COLO668 (cell line): ENCODE measurements around the gene KCNQ4.

Experiments
- DNase-seq: peaks from one replicate; lab custom pipeline; 2025; ENCODE audit not compliant: unreplicated experiment; lab: John Stamatoyannopoulos, UW

The KCNQ4 gene

DNA sequence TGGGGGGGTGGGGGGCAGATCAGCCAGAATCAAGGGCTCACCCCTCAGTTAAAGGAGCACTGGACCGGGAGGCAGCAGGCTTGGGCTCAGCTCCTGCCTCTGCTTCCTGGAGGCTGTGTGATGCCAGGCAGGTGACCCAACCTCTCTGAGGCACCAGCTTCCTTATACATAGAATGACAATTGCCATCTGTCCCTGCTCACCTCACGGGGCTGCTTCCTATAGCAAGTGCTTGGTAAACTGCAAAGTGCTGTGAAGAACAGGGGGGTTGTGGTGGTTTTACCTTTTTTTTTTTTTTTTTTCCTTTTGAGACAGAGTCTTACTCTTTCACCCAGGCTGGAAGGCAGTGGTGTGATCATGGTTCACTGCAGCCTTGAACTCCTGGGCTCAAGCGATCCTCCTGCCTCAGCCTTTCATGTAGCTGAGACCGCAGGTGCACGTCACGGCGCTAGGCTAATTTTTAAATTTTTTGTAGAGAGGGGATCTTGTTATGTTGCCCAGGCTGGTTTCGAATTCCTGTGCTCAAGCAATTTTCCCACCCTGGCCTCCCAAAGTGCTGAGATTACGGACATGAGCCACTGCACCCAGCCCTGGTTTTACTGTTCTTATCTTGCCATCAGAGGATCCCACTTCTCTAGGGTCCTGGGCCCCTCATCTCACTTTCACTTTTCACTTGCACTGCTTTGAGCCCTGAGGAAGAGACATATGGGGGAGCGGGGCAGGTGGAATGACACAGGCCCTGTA lies 11.6 kb downstream of the KCNQ4 start:
- DNase-seq = no peak

DNA sequence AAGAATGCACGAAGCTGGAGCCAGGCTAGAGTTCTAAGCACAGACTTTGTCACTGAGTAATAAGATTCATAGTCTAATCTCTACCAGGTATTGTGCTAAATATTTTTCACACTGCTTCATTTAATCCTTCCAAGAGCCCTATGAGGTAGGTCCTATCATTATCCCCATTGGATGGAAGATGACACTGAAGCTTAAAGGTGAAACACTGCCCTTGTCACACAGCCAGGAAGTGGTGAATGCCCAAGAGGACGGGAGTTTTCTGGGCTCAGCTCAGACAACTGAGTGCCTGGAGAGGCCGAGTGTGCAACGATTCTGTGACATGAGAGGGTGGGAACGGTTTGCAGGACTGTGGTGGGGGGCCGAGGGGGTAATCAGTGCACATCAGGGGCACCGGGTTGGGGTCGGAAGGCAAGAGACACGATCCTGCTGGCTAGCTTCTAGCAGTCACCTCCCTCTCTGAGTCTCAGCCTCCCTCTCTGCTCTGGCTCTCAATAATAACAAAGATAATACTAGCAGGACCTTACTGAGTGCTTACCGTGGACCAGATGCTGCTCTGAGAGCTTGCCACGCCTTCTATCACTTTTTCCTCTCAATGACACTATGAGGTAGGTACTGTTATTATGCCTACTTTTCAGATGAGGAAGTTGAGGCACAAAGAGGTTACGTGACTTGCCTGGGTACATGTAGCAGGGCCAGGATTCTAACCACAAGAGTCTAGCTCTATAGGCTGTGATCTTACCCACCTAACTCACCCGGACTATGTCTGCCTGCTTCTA lies 12.4 kb downstream of the KCNQ4 start:
- DNase-seq = no peak

DNA sequence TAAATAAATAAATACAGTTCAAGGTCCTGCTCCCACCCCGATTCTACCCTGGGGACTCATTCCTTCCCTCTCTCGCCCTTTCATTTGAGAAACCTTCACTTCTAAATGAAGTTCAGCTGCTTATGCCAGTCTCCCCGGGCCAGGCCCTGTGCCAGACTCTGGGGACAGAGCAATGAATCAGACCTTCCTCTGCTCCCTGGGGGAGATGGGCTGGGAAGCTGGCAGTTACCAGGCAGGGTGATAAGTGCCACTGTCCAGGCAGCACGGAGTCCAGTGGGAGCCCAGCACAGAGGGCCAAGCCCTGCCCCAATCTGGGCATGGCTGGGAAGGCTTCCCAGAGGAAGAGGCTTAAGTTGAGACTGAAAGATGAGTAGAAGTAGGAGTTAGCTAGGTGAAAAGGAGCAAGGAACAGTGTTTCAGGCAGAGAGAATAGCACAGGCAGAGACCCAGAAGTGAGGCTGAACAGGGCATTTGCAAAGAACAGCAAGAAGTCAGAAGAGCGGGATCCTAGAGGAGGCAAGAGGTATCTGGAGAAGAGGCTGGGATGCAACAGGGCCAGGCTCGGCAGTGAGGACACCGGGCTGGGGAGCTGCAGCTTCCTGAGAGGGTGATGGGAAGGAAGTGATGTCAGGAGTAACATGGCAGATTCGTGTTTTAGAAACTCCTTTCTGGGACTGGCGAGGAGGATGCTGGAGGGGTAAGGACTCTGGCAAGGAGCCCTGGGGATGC lies 13.5 kb downstream of the KCNQ4 start:
- DNase-seq = no peak

DNA sequence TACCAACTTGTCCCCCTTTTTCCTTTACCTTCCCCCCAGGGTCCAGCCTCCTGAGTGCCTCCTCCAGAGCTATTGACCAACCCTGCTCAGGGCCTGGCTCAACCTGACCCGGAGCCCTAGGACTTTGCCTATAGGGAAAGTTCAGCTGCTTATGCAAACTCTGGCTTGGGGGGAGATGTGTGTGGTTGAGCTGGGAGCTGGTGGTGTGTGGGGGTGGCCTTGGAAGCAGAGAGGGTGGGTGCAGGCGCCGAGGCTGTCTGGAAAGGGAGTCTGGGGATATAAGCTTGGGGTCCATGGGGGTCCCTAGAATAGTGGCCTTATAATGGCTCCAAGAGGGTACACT lies 14.1 kb downstream of the KCNQ4 start:
- no peak for DNase-seq

DNA sequence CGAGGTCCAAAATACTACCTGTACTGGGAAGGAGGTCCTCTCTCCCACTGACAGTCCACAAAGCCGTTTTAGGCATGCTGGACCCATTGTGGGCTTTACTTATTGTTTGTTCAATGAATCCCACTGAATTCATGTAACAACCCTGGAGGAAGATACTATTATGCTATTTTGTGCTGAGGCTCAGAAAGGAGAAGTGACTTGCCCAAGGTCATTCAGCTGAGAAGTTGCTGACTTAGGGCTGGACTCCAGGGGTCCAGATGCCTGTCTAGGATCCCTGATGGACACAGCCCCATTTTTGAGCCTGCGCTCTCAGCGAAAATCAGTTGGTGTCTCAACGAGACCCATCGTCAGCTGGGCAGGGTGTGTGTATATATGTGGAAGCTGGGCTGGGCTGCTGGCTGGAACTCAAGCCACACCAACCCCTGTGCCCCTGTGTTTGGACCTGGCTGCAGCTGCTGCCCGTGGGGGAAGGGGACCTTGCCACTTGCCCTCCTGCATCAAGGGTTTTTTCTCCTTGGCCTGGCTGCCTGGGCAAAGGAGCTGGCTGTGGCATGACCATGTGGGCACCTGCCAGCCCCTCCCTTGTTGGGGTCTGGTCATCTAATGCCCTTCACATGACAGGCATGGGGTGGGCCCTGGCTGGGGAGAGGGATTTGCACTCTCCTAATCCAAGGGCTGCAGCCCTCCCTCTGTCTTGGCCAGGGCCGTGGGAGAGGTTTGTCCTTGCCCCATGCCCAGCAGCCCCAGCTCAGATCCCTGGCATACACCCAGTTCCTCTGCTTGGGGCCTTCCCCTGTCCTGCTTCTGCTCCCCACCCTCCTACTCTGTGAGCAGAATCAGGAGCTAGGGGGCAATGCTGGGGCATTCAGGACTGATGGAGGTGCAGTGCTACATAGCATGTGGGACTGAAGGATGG lies 15.0 kb downstream of the KCNQ4 start:
- no peak for DNase-seq

DNA sequence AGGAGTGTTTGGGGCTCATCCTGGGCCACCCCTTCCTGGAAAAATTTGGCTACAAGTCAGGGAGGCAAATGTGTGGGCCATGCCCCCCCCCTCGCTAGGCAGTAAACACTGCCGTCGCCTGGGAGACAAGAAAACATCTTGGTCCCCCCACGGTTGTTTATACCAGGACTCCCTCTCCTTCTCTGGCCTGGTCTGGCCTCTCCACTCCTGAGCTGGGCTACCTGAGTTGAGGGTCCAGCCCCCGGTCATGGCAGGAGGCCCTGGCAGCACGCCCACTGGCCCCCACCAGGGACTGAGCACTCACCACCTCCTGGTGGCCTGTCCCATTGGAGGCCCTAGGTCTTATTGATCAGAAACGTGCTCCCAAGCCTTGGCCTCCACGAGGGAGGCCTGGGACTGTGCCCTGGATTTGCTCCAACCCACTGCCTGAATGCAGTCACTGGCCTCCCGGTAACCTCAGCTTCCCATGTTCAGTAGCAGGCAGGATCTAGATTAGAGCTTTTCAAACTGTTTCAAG lies 15.8 kb downstream of the KCNQ4 start:
- no peak for DNase-seq

DNA sequence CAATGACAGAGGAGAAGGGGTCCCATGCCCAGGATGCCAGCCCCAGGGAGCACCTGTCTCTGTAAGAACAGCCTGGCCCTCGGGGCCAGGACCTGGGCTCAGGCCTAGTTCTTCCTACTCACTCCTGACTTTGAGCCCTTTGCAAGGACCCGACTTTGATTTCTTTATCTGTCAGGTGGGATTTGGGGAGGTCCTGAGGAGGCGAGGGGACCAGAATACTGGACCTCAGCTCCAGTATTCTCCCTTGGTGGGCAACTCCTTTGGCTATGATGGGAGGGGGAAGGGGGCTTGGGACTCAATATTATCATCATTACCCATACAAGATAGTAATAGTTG lies 18.1 kb downstream of the KCNQ4 start:
- no peak for DNase-seq

DNA sequence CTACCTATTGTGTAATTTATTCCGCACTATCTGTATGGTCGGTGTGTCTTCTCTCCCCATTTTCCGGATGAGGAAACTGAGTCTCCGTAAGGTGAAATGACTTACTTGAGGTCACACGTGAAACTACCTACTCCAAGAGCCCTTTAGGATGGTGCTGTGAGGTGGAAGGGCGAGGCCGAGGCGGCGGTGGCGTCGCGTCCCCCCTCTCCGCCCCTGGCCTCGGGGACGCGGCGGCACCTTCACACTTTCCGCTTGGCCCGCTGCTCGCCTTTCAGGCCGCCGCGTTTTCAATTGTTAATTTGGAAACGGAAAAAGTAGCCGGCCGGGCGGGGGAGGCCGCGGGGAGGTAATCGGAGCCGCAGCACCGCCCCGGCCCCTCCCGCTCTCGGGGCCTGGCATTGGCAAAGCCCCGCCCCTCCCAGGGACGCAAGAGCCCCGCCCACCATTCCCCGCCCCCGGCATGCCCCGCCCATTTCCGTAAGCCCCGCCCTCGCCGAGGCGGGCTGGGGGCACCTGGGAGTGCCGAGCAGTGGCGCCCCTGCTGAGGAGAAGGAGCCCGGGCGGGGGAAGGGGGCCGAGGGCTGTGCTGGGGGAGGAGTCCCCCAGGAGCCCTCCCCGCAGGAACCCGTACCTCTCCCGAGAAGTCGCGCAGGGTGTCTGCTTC lies 18.6 kb downstream of the KCNQ4 start:
- DNase-seq = peak; percentile 77

DNA sequence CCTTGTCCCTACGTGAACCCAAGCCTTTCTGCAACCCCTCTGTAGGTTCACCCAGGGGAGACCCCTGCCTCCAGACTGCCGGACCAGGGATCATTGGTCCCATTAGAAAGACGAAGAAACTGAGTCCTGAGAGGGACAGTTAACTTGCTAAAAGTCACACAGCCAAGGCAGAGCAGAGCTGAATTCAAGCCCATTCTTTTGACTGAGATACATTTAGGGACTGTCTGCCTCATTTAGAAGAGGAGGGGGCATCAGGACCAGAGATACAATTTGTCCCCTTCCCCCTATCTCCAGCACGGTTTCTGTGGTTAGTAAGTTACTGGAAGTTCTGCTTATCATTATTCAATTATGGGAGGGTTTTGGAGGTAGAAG lies 19.1 kb downstream of the KCNQ4 start:
- no peak for DNase-seq

DNA sequence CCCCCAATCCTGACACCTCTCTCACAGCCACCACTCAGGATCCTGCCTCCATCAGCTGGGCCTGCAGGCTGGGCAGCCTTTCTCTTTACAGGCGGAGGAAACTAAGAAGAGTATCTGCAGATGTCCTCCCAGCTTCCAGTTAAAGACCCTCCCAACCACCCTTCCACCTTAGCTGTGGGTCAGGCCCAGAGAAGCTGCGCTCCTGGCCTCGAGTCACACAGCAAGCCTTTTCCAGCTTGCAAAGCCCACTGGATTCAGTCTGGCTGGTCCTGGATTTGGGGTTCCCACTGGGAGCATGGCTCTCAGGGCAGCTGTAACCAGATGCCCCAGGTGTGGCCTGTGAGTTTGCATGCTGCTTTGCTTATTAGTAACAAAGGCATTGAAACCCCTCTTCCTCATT lies 19.9 kb downstream of the KCNQ4 start:
- no peak for DNase-seq

DNA sequence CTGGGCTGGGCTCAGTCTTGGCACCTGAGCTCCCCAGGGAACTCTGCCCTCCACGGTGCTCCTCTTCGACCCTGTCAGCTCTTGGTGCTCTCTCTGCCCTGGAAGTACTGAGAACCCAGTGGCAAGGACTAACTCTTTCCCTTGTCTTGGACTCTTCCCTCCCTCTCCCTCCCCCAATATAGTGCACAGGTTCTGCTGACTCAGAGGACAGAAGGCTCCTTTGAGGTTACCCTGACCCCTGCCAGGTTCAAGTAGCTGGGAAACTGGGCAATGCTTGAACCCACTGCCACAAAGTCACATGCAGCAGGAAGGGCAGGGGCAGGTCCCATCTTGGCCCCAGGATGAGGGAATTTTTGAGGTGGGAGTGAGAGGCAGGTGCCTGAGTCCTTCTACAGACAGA lies 20.3 kb downstream of the KCNQ4 start:
- no peak for DNase-seq

DNA sequence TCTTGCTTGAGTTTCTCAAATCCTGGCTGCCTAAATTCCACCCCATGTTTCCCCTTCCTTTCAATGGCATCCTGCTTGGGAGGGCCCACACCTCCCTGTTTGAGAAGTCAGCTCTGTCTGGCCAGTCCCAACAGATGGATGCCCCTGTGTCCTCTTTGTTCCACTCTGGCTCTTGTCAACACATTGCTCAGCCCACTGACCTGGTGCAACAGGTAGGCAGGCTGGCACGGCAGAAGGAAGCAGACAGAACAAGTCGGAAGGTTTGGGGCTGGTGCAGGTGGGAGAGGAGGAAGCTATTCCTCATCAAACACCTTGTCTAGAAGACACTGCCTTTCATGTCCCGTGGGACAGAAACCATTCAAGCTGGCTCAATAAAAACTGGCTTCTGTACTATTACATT lies 22.7 kb downstream of the KCNQ4 start:
- no peak for DNase-seq

DNA sequence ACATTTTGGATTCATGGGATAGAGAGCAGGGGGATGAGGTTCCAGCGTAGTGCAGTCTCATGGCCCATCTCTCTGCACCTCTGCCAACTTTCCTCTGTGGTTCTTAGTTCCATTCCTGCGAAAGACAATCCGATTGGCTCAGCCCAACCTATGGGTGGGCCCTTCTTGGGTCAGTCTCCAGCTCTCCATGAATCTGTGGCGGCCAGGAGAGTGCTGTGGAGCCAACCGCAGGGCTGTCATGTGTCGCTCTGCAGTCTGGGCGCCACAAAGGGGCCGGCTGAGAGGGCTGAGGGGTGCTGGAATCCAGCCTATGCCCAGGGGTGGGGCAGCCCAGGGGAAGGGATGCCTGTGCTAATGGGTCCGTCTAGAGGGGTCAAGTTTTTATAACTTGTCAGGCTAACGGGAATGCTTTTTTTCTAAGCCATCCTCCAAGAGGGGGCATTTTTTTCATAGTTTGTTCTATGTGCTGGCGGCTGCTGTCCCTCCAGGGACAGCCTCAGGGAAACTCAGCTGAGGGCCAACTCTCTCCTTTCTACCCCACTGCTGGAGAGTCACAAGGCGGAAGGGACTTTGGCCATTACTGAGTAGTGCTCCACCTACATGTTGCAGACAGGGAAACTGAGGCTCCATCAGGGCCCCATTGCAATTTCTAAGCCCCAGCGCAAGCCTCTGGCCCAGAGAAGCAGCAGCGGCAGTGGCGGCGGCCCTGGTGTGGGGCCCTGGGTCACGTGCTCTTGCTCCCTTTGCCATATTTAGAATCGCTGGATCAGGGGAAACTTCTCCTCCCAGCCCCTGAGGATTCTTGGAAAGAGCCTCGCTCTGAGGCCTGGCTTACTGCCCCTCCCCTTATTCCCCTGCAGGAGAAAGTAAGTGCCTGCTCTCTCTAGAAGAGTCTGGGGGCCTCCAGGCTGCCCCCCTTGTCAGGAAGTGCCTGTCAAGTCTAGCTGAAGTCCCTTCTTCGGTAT lies 23.4 kb downstream of the KCNQ4 start:
- no peak for DNase-seq

DNA sequence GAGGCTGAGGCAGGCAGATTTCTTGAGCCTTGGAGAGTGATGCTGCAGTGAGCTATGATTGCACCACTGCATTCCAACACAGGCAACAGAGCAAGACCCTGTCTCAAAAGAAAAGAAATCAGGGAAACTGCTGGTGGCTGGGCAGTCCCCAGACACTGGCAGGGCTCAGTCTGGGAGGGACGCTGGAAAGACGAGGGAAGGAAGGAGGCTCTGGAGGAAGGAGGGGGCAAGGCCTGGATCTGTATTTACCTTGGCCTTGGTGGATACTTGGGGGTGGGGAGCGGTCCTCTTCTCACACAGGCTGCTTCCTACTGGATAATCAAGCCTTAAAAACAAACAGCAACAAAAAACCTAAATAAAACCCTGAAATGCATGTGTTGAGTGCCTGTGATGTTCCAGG lies 24.4 kb downstream of the KCNQ4 start:
- DNase-seq = no peak

DNA sequence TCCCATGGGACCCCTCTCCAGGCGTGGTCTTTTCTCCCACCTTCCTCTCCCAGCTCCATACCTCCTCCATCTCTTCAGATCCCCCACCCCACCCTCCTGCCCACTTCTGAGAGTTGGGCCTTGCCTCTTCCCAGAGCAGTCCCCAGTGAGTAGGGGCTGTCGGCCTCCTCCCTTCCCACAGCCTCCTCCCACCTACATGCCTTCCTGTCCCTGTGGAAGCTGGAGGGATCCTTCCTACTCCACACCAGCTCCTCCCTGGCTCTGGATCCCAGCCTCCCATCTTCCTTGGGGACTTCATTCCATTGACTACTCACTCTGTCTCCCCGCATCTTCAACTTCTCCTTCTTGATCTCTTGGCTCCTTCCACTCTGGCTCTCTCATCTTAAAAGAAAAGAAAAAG lies 24.9 kb downstream of the KCNQ4 start:
- DNase-seq = no peak

DNA sequence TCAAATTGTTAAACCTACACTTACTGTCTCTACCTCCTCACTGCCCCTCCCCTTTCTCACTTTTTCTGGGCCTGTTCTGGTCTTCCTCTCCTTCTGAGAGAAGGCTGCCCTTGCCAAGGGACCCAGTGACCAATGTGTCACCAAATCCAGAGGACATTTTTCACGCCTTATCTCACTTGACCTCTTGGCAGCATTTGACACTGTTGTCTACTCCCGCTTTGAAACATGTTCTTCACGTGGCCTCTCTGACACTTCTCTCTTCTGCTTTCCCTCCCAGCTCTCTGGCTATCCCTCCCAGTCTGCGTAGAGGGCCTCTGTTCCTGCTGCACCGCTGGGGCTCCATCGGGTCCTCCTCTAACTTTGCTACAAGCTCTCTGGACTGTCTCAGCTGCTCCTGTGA lies 25.3 kb downstream of the KCNQ4 start:
- no peak for DNase-seq

DNA sequence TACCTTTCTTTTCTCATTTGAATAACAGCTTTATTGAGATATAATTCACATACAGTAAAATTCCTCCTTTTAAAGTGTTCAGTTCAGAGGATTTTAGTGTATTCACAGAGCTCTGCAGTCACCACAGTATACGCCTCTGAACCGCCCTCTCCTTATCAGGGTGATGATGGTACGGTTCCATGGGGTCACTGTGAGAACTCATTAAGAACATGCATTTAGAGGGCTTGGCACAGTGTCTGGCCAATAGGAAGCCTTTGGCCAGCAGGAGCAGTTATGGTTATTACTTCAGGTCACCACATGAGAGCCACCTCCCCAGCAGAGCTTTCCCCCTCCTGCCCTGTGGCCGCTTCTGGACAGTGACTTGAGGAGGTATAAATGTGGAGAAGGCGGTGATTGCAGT lies 27.3 kb downstream of the KCNQ4 start:
- DNase-seq = no peak

DNA sequence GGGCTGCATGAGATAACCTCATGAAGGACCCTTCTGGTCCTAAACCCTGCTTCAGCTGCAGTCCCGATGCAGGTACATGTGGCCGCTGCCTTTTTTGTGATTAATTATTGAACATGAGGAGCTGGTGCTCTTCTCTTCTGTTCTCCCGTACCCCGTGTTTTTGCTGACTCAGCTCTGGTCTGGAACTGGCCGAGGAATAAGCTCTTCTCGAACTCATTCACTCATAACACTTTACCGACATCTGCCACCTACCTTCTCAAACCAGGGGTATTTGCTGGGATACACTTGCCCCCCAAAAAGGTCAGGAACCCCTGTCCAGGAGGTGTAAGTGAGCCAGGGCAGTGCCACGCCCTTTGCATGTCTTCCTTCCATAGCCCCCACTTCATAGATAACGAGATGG lies 31.8 kb downstream of the KCNQ4 start:
- DNase-seq = no peak

DNA sequence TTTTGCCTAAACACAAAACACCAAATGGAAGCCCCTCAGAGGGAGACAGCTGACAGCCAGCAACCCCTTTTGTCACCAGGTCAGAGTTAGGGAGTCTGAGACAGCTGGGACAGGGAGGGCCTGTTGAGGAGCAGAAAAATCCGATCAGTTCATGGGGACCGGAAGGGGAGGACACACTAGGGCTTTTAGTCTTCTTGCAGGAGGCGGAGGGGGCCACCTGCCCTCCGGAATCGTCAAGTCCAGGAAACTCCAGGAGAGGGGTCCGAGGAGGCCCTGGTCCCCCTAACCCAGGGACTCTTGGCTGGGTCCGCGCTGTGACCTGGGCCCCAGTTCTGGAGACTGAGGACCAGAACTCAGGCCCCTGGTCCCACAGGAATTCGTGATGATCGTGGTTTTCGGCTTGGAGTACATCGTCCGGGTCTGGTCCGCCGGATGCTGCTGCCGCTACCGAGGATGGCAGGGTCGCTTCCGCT lies 34.2 kb downstream of the KCNQ4 start:
- no peak for DNase-seq
